ENCODE measurements around the gene SHQ1. TPM values are rescaled to one million over a fixed set of nuclear protein-coding genes. Genes with fewer than 3 reads are reported as not detected.
A peak's percentile ranks its signal among the peaks of the same experiment; 100 is the strongest.

The SHQ1 gene
- total RNA-seq, 1 experiment from 2014 or later = 32.5 TPM

GRCh38 chr3:72888546-72889309 is 40.5 kb upstream of the SHQ1 start:
- WGBS (ENCODE audit: extremely low coverage, insufficient read length, low lambda C conversion rate) = no CpG with 5 or more reads among the region's 21 CpGs

More at GRCh38 chr3:72888546-72889309, 40.5 kb upstream of the SHQ1 start:
- no peak overlapping the region for H2BK12ac ChIP-seq (ENCODE audit: insufficient read length, low read depth, low read length)
- H3K9me3 ChIP-seq (ENCODE audit: control insufficient read depth, low read depth, low read length) = no peaks in the 10 kb centered on the region
- no peak overlapping the region for H4K5ac ChIP-seq (ENCODE audit: insufficient read length, low read depth, low read length)
- no peak overlapping the region for H3K23ac ChIP-seq (ENCODE audit: insufficient read length, low read depth, low read length)
- peaks cover 75% of the 10 kb centered on the region for H3K27me3 Mint-ChIP-seq (ENCODE audit: low read depth)
- H3K4me1 Mint-ChIP-seq = peaks cover 31 to 41% of the 10 kb centered on the region in 2 experiments
- H2BK20ac ChIP-seq (ENCODE audit: low read depth, low read length, poor library complexity, severe bottlenecking) = no peak overlapping the region
- H3K4me3 Mint-ChIP-seq = peak overlapping the region; percentile 61 to 82
- TF ChIP-seq CTCF (conservative IDR thresholded peaks at IDR 0.05) = no peak
- no peak overlapping the region for H2AK5ac ChIP-seq (ENCODE audit: insufficient read length, low read length)
- no peak overlapping the region for H3K14ac ChIP-seq (ENCODE audit: insufficient read depth, low read length)
- no peak overlapping the region for H2AFZ ChIP-seq (ENCODE audit: low read length)
- no peak overlapping the region for H4K91ac ChIP-seq (ENCODE audit: insufficient read length, low read depth, low read length)
- no peak overlapping the region for H2BK5ac ChIP-seq (ENCODE audit: insufficient read length, low read length)
- no peaks in the 10 kb centered on the region for H3K79me2 ChIP-seq (ENCODE audit: insufficient read depth, low read length)
- H2BK15ac ChIP-seq (ENCODE audit: low read depth, low read length) = no peak overlapping the region
- no peak overlapping the region for H4K8ac ChIP-seq (replicated peaks; ENCODE audit: insufficient read length, low read depth, low read length)
- peak overlapping the region; percentile 80 for H3K4me2 ChIP-seq (ENCODE audit: insufficient read depth, insufficient read length, low read length)
- no peak overlapping the region for H3K56ac ChIP-seq (ENCODE audit: insufficient read length, low read depth, low read length)
- no peaks in the 10 kb centered on the region; a peak in 2 of 7 replicates for H3K36me3 Mint-ChIP-seq (ENCODE audit: insufficient read depth in 1 of 3, low read depth in 3 of 3)
- no peak overlapping the region for H3T11ph ChIP-seq (ENCODE audit: low read length)
- peak overlapping the region; percentile 4 for H3K9ac ChIP-seq (ENCODE audit: extremely low read depth, insufficient read length, low read length)
- no peak overlapping the region for H3K18ac ChIP-seq (ENCODE audit: insufficient read length, low read depth, low read length)
- no peaks in the 10 kb centered on the region for H4K20me1 ChIP-seq (ENCODE audit: control insufficient read depth, insufficient read depth, insufficient read length)
- H2BK120ac ChIP-seq (ENCODE audit: low read depth, low read length, poor library complexity, severe bottlenecking) = no peak overlapping the region
- peaks cover 6% of the 10 kb centered on the region for H3K23me2 ChIP-seq (ENCODE audit: insufficient read length, low read depth, low read length, poor library complexity, severe bottlenecking)
- peaks cover 4% of the 10 kb centered on the region; the same call in 1 of the 2 replicates for H3K4me1 ChIP-seq (ENCODE audit: insufficient read depth, low read length)
- DNase-seq = peak; percentile 32
- H3K4ac ChIP-seq (ENCODE audit: low read depth, low read length) = no peak overlapping the region
- H3K27ac ChIP-seq (ENCODE audit: insufficient read length, low read depth, low read length) = no peak overlapping the region
- H3K27me3 ChIP-seq (ENCODE audit: insufficient read depth, low read length) = peaks cover 4% of the 10 kb centered on the region; the same call in 1 of the 2 replicates
- H3K79me1 ChIP-seq (ENCODE audit: insufficient read depth, low read depth, low read length, poor library complexity, severe bottlenecking) = no peaks in the 10 kb centered on the region
- H3K27ac Mint-ChIP-seq = no peak overlapping the region
- no peaks in the 10 kb centered on the region for H3K9me3 Mint-ChIP-seq
